ENCODE measurements around the gene FBH1. TPM values are rescaled to one million over a fixed set of nuclear protein-coding genes. Genes with fewer than 3 reads are reported as not detected.

The FBH1 gene
- total and polyA plus RNA-seq, 10 of the 15 experiments (the other 5 are each of a cell fraction or from before 2014, with no cell fraction given): 6.1 to 67.6 (median 47.2) TPM

- Histone ChIP-seq H3K4me1 (ENCODE audit: control insufficient read depth, insufficient read depth, low read length) (peaks cover 31% of the 10 kb centered on the region), H3K4me3 (peak overlapping the region; percentile 5; the same call in 1 of the 2 replicates), H2AFZ (ENCODE audit: control insufficient read depth, low read depth, low read length) (no peak overlapping the region), H3K36me3 (ENCODE audit: control insufficient read depth in 2 of 2, insufficient read depth in 2 of 2, low read length in 1 of 2) (peaks cover 1 to 14% of the 10 kb centered on the region in 2 experiments; a peak in 3 of 4 replicates), H3K4me2 (ENCODE audit: control insufficient read depth, insufficient read depth) (peak overlapping the region; percentile 65), H4K20me1 (ENCODE audit: control insufficient read depth, insufficient read depth) (no peaks in the 10 kb centered on the region; the same call in 1 of the 2 replicates), H3K27me3 (replicated peaks in 1 of 2; ENCODE audit: control insufficient read depth in 2 of 2, insufficient read depth in 2 of 2, low read length in 1 of 2) (no peaks in the 10 kb centered on the region), H3K9ac (ENCODE audit: control insufficient read depth, insufficient read depth, low read length) (no peak overlapping the region), H3K27ac (ENCODE audit: control insufficient read depth, insufficient read depth) (no peak overlapping the region), H3K79me2 (ENCODE audit: control insufficient read depth, insufficient read depth, low read length) (peaks cover 59% of the 10 kb centered on the region), H3K9me3 (replicated peaks; ENCODE audit: control insufficient read depth, insufficient read depth, low read length) (no peaks in the 10 kb centered on the region; the same call in 2 of the 3 replicates)
- FAIRE-seq (no peak), DNase-seq (ENCODE audit: low read depth, low spot score) (no peak), ATAC-seq (no peak)
- intact Hi-C loops (cut with micrococcal nuclease; ENCODE audit: unreplicated experiment) (loop anchor here (5.0 kb wide), 2 partner anchors 80 to 85 kb away; partner anchors contain the start of genes GDI2 and IL15RA), in situ Hi-C loops (cut with MboI) (no loop called here)
- WGBS (ENCODE audit: insufficient coverage, insufficient replicate concordance, low lambda C conversion rate, missing lambda C conversion rate): 91% methylated on average over 8 of the region's 8 CpGs
- POLR2A ChIA-PET: interaction anchor here (3.2 kb wide), 1 partner anchor 84 kb away, joined by 23 read pairs; the partner anchor contains the start of gene IL15RA
- RAD21 ChIA-PET (ENCODE audit: unreplicated experiment): no interaction called here
- CTCF ChIA-PET: interaction anchor here (0.7 kb wide), 1 partner anchor 37 kb away, joined by 4 read pairs; no protein-coding TSS in a partner anchor
- SMC1A ChIA-PET (ENCODE audit: uncharacterized antibody, unreplicated experiment): interaction anchor here (1.0 to 2.7 kb wide), 3 partner anchors 79 to 116 kb away, joined by 3 to 17 read pairs (median 4); partner anchors contain the start of gene IL15RA
- BruUV-seq (replicated peaks): no TSS peak
- TF ChIP-seq BMI1 (IDR thresholded peaks at IDR 0.05; ENCODE audit: borderline replicate concordance): no peak
- TF ChIP-seq SIX5 (IDR thresholded peaks at IDR 0.05; ENCODE audit: low read depth, low read length, severe bottlenecking): no peak
- no peak for TF ChIP-seq SKIL (IDR thresholded peaks at IDR 0.05; ENCODE audit: low read depth, poor library complexity, severe bottlenecking)
- TF ChIP-seq ETV6 (conservative IDR thresholded peaks at IDR 0.05 in 1 of 2, IDR thresholded peaks at IDR 0.05 in 1 of 2; ENCODE audit: borderline replicate concordance in 1 of 2, low read depth in 1 of 2): no peak
- no peak for TF ChIP-seq NFXL1 (IDR thresholded peaks at IDR 0.05; ENCODE audit: borderline replicate concordance)
- TF ChIP-seq KAT2A (conservative IDR thresholded peaks at IDR 0.05; ENCODE audit: control insufficient read depth, low read depth, low read length): no peak
- TF ChIP-seq ATF3 (IDR thresholded peaks at IDR 0.05; ENCODE audit: borderline replicate concordance, extremely low read depth, low read depth, low read length): no peak
- TF ChIP-seq ZNF687 (IDR thresholded peaks at IDR 0.05): no peak
- TF ChIP-seq NRF1 (conservative IDR thresholded peaks at IDR 0.05; ENCODE audit: low read depth, low read length): no peak
- TF ChIP-seq MAX (IDR thresholded peaks at IDR 0.05; ENCODE audit: low read depth, low read length): no peak
- no peak for TF ChIP-seq E2F4 (IDR thresholded peaks at IDR 0.05; ENCODE audit: low read depth, low read length)
- TF ChIP-seq HDGF (IDR thresholded peaks at IDR 0.05): no peak
These were observed 2.0 kb downstream of the FBH1 start for GRCh38 chr10:5892007-5892406.

Measured in GM12878 (cell line).